Stromal cell of bone marrow (primary cell): ENCODE measurements around the gene SDCCAG8.
A peak's percentile ranks its signal among the peaks of the same experiment; 100 is the strongest.

ENCODE experiments used
- DNase-seq: peaks from one replicate; pipeline ENCODE4 v3.0.0-alpha.2; 2012; ENCODE audit warnings: low read depth

Gene SDCCAG8

GRCh38 chr1:243390162-243390791 lies 134.4 kb downstream of the SDCCAG8 start:
- DNase-seq = no peak

GRCh38 chr1:243391355-243391754 lies 135.5 kb downstream of the SDCCAG8 start:
- DNase-seq = no peak

- no peak for DNase-seq
These were observed 137.3 kb downstream of the SDCCAG8 start for GRCh38 chr1:243393096-243393495.

GRCh38 chr1:243394066-243394465 lies 138.2 kb downstream of the SDCCAG8 start:
- DNase-seq = no peak

GRCh38 chr1:243394601-243395464 lies 139.0 kb downstream of the SDCCAG8 start:
- no peak for DNase-seq

GRCh38 chr1:243396424-243396823 lies 140.6 kb downstream of the SDCCAG8 start:
- DNase-seq = no peak

- no peak for DNase-seq
These were observed 141.0 kb downstream of the SDCCAG8 start for GRCh38 chr1:243396876-243397275.

- DNase-seq = no peak
These were observed 141.9 kb downstream of the SDCCAG8 start for GRCh38 chr1:243397613-243398321.

GRCh38 chr1:243399561-243400155 lies 143.8 kb downstream of the SDCCAG8 start:
- DNase-seq = no peak

- DNase-seq = no peak
These were observed 147.0 kb downstream of the SDCCAG8 start for GRCh38 chr1:243402868-243403267.

- no peak for DNase-seq
These were observed 150.6 kb downstream of the SDCCAG8 start for GRCh38 chr1:243406424-243406823.

GRCh38 chr1:243407284-243408018 lies 151.6 kb downstream of the SDCCAG8 start:
- peak; percentile 27 for DNase-seq

GRCh38 chr1:243408479-243408878 lies 152.6 kb downstream of the SDCCAG8 start:
- no peak for DNase-seq

GRCh38 chr1:243409284-243409683 lies 153.4 kb downstream of the SDCCAG8 start:
- DNase-seq = no peak

GRCh38 chr1:243411472-243411871 lies 155.6 kb downstream of the SDCCAG8 start:
- DNase-seq = no peak

GRCh38 chr1:243413431-243414151 lies 157.8 kb downstream of the SDCCAG8 start:
- DNase-seq = no peak

- no peak for DNase-seq
These were observed 158.3 kb downstream of the SDCCAG8 start for GRCh38 chr1:243414152-243414494.

- DNase-seq = no peak
These were observed 160.0 kb downstream of the SDCCAG8 start for GRCh38 chr1:243415663-243416408.

- no peak for DNase-seq
These were observed 160.7 kb downstream of the SDCCAG8 start for GRCh38 chr1:243416495-243416894.
